ENCODE data around the gene OPCML.

OPCML gene

DNA sequence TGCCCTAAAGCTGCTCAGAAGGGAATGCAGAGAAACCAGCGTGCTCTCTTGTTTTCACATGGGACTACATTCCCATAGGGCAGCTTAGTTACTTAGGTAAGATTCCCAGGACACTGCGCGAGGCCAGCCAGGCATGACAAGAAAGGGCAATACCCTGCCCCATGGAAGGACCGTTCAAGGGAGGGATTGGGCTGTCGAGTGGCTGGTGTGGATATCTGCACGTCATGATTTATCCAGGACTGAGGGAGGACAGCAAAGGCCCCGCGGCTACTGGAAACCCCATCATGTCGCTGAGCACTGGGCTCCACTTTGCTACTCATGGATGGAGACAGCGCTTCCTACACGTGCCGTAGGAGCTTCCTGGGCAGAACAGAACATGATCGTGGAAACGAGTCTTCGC, 169.4 kb downstream of the OPCML start:
- in situ Hi-C loops (cut with HindIII; ENCODE audit: low sequenced_read_pairs): no loop called here

DNA sequence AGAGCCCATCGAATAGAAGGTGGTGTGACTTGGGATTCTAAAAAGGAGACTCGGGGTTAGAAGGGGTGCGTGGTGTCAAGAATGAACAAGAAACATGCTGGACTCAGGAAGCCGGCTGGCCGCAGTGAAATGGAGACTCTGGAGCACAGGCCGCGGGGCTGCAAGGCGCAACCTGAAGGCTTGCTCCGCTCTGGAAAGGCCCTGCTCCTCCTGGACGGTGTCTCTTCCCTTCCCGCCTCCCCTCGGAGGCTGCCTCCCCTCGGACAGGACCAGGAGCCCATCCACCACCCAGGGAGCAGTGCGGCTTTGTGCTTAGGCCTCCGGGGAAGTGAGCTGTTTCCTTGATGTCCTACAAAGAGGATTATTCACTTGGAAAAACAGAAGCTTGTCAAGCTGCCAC, 170.1 kb downstream of the OPCML start:
- in situ Hi-C loops (cut with HindIII; ENCODE audit: low sequenced_read_pairs): no loop called here

DNA sequence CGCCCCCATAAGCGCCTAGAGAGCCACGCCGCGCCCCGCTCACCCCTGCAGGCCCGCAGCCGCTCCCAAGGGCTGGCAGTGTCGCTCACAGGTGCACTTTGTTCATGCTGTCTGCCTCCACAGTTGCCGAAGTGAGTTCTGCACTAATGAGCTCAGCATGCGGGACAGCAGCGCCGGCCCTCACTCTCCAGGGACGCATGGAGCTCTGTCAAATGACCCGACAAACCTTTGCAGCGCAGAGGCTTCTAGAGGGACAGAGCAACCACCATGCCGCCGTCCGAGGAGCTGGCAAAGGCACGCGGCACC, 170.7 kb downstream of the OPCML start:
- in situ Hi-C loops (cut with HindIII; ENCODE audit: low sequenced_read_pairs): no loop called here

DNA sequence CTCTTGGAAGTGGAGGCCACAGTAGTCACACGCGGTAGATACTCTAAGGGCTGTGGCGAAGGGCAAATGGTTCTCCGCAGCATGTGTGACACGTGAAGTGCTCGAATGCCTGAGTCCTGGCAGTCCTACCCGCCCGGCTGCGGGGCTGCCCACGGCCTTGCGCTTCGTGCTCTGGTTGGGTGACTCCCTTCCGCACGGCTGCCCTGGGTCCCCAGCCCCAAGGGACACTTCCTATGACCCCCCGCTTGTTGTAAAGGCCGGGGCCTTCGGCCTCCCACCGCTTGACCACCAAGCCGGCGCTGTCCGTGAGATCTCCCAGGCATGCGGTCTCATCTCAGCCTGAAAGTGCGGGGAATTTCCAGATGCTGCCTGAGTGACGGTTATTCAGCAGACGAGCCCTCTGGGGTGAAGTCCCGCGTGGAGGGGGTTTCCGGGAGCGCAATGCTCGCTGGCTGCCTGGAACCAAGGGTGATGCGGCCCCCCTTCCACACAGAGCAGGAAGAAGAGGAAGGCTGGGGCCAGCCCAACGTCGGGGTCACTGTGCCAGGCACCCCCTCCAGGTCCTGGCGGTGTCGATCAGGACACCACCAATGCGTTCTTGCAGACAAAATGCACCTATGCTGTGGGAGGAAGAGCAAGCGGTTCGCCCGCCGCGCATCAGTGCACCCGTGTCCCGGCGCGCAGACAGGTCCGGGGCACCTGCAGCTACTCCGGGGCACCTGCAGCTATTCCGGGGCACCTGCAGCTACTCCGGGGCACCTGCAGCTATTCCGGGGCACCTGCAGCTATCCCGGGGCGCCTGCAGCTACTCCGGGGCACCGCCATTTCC, 171.2 kb downstream of the OPCML start:
- in situ Hi-C loops (cut with HindIII; ENCODE audit: low sequenced_read_pairs): no loop called here

DNA sequence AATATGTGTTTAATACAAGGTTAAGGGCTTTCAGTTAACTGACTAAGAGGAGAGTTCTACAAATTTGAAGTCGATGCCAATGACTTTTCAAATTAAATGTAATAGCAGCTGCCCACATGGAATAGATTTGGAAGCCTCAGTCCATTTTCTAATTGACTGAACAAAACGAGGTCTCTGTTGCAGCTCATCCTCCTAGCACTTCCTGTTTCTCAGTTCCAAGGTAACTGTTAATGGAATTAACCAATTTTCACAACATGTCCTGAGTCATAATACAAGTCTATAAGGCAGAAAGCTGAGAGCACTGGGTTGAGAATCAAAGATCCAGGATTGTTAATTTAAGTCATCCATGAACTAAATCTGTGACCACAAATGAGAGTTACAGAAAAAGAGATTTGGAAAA, 177.2 kb downstream of the OPCML start:
- in situ Hi-C loops (cut with HindIII; ENCODE audit: low sequenced_read_pairs): no loop called here

DNA sequence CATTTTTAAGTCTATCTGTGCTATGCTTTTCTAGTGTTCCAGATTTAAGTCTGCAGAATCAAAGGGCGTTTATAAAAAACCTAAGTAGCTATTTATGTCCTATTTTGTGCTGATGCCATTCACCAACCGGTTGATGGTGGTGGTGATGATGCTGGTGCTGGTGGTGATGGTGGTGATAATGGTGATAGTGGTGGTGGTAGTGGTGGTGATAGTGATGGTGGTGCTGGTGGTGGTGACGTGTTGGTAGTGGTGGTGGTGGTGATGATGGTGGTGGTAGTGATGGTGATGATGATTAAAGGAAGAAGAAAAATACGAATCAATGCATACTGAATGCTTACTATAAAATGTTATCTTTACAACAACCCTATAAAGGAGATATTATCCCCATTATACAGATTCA, 178.2 kb downstream of the OPCML start:
- in situ Hi-C loops (cut with HindIII; ENCODE audit: low sequenced_read_pairs): no loop called here

DNA sequence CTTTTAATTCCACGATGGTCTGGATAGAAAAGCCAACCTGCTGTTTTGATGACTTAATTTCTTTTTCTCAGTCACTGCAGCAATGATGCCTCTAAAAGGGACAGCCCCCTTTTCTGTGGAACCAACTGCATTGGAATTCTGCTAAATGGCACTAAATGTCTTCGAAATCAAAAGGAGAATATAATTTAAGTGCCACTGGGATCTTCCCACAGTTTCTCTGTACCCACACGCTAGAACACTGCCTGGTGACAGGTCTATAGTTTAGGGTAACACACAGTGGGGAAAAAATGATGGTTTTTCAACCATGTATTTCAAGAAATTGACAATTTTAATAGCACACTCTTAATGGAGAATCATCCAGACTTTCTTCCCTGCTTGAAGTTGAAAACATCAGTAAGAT, 182.3 kb downstream of the OPCML start:
- in situ Hi-C loops (cut with HindIII; ENCODE audit: low sequenced_read_pairs): no loop called here

DNA sequence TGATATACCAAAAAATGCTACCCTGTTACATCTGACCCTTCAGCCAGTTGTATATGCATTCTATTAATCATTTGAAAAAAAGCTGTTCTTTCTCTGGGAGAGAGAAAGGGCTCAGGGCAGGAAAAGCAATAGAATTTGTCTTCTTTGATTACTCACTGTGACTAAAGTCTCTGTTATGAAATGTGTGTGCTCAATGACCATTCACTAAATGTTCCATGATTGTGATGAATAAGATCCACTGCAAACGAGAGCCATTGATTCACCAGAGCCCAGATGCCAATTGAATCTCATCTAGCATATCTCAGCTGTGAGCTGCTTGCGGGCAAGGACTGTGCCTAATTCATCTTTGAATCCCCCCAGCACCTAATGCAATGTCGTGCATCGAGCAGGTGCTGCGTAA, 184.3 kb downstream of the OPCML start:
- in situ Hi-C loops (cut with HindIII; ENCODE audit: low sequenced_read_pairs): no loop called here

DNA sequence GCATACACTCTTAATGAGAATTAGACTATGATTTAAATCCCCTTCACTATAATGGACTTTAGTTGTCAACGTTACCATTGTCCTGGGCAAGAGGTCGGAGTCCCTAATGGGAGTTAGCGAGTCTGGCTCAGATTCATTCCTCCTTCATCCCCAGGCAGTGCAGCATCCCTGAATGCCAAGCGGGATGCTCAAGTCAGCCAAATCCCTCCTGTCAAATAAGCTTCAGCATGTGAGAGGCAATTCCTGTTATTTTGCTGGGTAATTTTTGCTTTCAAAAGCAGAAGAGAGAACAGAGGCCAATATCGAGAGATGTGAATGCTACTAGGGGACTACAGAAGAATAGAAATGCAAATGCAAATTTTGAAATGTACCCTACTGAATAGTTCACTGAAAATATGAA, 186.2 kb downstream of the OPCML start:
- in situ Hi-C loops (cut with HindIII; ENCODE audit: low sequenced_read_pairs): no loop called here

DNA sequence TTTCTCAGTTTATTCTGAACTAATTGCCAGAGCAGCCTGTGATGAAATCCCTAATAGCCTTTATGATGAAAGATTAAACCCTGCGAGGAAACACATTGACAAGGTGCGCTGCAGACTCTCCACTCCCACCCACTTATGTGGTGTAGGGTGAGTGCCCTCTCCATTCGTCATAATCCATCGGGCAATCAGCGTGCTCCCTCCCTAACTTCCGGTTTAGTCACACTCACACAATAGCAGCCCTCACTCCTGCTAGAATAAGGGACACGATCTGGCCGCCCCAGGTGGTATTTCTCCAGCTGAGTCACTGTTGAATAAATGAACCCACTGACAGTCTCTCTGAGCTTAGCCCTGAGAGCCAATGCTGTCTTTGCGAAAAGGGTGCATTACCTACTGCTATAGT, 188.3 kb downstream of the OPCML start:
- in situ Hi-C loops (cut with HindIII; ENCODE audit: low sequenced_read_pairs): no loop called here

DNA sequence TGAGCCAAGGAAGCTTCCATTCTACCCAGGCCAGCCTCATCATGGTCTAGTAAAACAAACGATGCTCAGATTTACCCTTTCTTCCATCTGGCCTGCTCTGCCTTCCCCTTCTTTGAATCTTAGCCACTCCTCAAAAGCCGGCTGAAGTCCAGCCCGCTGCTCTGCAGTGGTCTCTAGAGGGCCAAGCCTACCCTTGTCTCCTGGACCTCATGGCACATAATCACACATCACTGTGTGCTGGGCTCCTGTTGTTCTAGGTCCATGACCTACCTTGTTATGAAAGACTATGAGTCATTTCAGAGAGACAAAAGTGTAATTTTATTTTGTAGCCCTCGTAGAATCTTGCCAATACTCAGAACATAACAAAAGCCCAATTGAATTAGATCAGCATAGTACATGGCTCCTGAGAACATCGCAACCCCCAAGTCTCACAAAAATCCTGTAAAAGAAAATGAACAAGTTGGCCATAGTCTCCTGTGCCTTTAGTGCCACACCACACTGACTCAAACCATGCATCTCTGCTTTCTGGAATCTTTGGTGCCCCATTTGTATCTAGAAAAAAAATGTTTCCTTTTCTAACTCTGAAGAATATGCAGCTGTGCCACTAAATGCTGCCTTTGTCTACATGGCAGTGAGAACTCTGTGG, 192.7 kb downstream of the OPCML start:
- in situ Hi-C loops (cut with HindIII; ENCODE audit: low sequenced_read_pairs): no loop called here

DNA sequence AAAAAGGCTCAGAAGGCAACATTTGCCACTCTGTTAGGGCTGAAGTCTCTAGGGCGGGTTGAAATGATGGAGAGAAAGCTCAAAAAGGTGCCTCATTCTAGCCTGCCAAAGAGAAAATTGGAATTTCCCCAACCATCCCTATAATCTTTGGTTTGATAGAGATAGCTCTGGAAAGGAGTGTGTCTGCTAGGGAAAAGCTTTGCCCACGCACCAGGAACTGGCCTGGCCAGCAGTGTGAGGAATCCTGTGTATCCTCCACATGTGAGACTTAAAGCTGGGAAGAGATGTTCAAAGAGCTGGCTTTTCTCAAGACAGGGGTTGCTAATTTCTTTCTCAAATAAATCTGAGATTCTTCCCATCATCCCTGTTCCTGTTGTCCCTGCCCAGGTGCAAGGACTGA, 193.7 kb downstream of the OPCML start:
- in situ Hi-C loops (cut with HindIII; ENCODE audit: low sequenced_read_pairs): no loop called here

DNA sequence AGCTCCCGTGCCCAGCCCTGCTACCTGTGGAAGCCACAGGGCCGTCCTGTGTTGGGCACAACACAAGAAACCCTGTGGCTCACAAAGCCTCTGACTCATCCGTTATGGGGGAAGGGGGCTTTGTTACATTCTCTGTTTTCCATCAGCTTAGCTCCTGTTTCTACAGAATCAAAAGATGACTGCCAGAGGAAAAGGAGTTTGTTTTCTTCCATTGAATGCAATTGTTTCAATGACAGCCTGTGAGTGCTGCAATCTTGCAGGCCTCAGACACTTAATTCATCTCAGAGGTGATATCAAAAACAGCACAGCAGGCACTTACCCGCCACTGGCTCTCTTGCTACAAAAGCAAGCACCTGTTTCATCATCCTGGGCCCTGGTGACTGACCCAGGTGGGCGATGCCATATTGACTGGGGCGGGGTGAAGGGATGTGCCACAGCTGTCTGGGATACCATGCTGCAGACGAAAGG, 194.3 kb downstream of the OPCML start:
- in situ Hi-C loops (cut with HindIII; ENCODE audit: low sequenced_read_pairs): no loop called here

DNA sequence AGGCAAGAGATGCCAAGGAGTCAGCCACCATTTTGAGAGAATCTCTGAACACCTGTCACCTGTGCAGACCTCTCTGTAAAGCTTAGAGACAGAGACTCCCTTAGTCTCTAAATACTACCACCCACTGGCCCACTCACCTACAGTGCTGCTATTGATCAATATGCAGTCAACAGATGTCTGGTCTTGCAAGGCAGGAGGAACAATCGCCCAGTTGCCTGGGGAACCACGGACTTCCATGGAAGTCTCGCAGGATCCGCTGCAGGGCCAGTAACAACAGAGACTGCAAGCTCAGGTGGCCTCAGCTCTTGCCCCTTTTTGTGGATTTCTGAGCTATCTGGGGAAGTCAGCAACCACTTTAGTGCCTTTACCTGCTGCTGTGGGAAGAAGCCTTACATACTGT, 195.1 kb downstream of the OPCML start:
- in situ Hi-C loops (cut with HindIII; ENCODE audit: low sequenced_read_pairs): no loop called here

DNA sequence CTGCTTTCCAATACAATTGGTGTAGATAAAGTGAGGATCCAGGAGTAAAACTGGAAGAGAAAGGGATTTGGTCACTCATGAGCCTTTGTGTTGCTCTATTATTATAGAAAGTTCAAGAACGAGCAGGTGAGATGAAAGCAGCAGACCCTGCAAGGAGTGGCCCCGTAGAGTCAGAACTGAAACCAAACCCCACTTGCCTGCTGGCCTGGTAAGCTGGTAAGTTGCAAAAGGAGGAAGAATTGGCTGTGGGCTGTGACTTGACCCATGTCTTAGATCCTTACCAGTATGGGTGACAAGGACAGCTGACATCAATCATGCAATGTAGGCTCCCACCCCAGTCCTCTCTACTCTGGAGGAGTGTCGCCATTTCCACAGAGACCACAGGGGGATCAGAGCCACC, 201.3 kb downstream of the OPCML start:
- in situ Hi-C loops (cut with HindIII; ENCODE audit: low sequenced_read_pairs): no loop called here

DNA sequence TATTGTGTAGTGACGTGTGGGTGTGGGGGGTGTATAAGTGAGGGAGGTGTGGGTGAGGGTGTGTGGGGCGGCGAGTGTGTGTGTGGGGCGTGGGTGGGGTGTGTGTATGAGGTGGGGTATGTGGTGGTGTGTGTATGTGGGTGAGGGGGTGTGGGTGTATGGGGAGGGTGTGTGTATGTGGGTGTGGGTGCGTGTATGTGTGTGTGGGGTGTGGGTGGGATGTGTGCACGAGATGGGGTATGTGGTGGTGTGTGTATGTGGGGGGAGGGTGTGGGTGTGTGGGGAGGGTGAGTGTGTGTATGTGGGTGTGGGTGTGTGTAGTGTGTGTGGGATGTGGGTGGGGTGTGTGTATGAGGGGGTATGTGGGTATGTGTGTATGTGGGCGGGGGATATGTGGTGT, 205.5 kb downstream of the OPCML start:
- in situ Hi-C loops (cut with HindIII; ENCODE audit: low sequenced_read_pairs): no loop called here

DNA sequence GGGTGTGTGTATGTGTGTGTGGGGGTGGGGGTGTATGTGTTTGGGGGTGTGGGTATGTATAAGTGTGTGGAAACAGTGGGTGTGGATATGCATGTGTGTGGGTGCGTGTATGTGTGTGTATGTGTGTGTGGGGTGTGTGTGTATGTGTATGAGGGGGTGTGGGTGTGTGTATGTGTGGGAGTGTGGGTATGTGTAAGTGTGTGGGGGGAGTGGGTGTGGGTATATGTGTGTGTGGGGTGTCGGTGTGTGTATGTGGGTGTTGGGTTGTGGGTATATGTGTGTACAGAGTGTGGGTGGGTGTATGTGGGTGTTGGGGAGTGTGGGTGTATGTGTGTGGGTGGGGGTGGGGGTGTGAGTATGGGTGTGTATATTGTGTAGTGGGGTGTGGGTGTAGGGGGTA, 206.0 kb downstream of the OPCML start:
- in situ Hi-C loops (cut with HindIII; ENCODE audit: low sequenced_read_pairs): no loop called here

DNA sequence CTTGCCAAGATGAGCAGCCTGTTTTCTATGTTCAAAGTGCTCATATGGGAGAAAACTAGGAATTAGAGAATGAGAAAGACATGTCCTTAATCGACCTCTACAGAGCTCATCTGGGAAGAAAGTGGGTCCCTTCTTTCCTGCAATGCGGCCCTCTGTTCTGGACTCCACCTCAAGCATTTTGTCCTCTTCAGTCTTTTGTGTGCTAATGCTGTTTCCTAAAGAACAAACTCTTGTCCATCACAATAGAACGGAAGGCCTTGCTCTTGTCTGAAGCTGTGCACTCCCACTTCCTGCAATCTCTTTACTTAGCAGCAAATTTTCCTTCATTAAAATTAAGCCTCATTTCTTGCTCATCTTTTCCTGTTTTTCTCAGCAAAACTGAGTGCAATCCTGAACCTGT, 206.6 kb downstream of the OPCML start:
- in situ Hi-C loops (cut with HindIII; ENCODE audit: low sequenced_read_pairs): no loop called here

DNA sequence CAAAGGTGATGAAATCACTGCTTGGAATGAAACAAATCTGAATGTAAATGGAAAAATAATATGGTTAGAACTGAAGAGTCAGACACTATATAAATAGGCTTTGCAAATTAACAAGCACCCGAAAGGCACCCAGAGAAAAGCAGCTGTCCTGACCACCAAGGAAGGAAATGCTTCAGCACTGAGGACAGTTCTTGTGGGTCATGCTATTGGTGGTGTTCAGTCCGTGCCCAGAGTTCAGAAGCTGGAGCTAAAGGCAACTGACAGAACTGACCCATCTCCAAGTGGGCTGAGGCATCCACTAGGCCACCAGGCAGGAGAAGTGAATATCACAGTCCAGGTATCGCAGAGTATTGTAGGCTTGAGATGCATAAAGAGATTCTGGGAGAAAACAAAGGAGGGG, 208.9 kb downstream of the OPCML start:
- in situ Hi-C loops (cut with HindIII; ENCODE audit: low sequenced_read_pairs): no loop called here

DNA sequence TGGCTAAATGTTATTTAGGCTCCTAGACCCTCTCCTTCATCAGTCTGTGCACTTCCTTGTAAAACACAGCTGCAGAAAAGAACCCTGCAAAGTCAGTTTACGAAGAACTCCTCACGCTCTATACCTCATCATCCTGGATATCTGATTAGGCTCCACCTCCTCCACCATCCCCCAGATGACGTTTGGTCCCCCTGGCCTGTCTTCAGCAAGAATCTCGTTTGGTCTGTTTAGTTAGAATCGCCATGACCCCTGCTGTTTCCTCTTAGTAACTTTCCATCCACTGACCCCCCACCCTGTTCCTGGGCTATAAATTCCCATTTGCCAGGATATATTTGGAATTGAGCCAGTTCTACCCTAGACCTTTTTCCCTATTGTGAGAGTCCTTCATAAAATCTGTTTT, 214.1 kb downstream of the OPCML start:
- in situ Hi-C loops (cut with HindIII; ENCODE audit: low sequenced_read_pairs): no loop called here

DNA sequence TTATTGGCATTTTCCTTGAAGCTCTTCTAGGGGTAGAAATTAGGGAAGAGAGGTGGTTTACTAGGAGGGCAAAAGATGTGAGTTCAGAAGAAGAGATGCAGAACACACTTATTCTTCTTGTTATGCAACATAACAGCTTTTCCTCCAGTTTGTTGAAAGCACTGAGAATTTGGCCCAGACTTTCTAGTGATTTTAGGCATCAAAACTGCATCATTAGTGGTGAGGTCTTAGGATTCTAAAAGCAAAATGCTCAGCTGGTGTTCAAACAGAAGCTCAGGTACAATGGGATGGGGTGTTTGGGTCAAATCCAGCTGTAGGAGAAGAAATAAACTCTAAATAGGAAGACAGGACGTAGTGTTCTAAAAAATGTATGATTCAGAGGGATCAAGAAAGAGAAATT, 221.1 kb downstream of the OPCML start:
- in situ Hi-C loops (cut with HindIII; ENCODE audit: low sequenced_read_pairs): no loop called here

DNA sequence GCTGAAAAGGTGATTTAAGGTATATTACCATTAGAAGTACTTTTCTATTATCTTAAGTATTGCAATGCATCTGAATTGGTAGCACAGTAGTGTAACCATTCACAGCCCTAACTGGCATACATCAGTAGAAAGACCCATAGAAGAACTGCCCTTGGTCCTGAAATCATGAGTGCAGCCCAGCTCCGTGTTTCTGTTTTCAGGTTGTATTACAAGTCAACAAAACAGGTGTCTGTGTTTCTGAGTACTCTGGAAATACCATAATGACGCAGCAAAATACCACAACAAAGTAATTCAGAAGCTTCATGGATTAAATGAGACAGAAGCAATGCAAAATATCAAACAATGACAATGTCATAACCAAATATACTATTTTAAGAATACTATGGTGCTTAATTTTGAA, 226.3 kb downstream of the OPCML start:
- in situ Hi-C loops (cut with HindIII; ENCODE audit: low sequenced_read_pairs): no loop called here

Data from DLD1 (cell line).